Measurements from ENCODE around the gene MED13L. TPM values are rescaled to one million over a fixed set of nuclear protein-coding genes. Genes with fewer than 3 reads are reported as not detected.

The MED13L gene
- polyA plus RNA-seq, 1 of the 3 experiments (the other 2 are of a cell fraction): 17.1 TPM

- ChIA-PET POLR2A (no interaction called here), CTCF (interaction anchor here (1.3 kb wide), 1 partner anchor 20 kb away, joined by 3 read pairs; no protein-coding TSS in a partner anchor)
- no peak for DNase-seq
- no peaks in the 10 kb centered on the region for H3K27me3 ChIP-seq (ENCODE audit: insufficient read depth)
- H3K9me3 ChIP-seq: no peaks in the 10 kb centered on the region
- H3K4me3 ChIP-seq (ENCODE audit: low read depth in 2 of 2, low read length in 1 of 2): no peak overlapping the region
- H3K79me2 ChIP-seq (ENCODE audit: insufficient read depth): no peaks in the 10 kb centered on the region
- no peaks in the 10 kb centered on the region for H3K36me3 ChIP-seq (replicated peaks in 1 of 2; ENCODE audit: control insufficient read depth in 1 of 2, insufficient read depth in 2 of 2, low read length in 1 of 2)
- H3K4me2 ChIP-seq: no peak overlapping the region
- H3F3A ChIP-seq (replicated peaks; ENCODE audit: insufficient read depth): no peaks in the 10 kb centered on the region
- no peaks in the 10 kb centered on the region; a peak in 1 of 4 replicates for H3K4me1 ChIP-seq (ENCODE audit: control insufficient read depth in 1 of 2, insufficient read depth in 2 of 2, low read depth in 1 of 2, low read length in 1 of 2)
- no peak overlapping the region for H2AFZ ChIP-seq (ENCODE audit: low read depth)
- no peak overlapping the region for H3K27ac ChIP-seq (ENCODE audit: low read depth in 2 of 2, low read length in 1 of 2)
- 92% methylated on average over 2 of the region's 2 CpGs for WGBS (ENCODE audit: low lambda C conversion rate)
- H4K20me1 ChIP-seq (ENCODE audit: insufficient read depth): no peaks in the 10 kb centered on the region
- no peak overlapping the region for H3K9ac ChIP-seq
- TF ChIP-seq FOXJ3 (CRISPR knock-in tag; IDR thresholded peaks at IDR 0.05) (no peak), NFIC (IDR thresholded peaks at IDR 0.05; ENCODE audit: borderline replicate concordance) (no peak), RFX5 (IDR thresholded peaks at IDR 0.05; ENCODE audit: low read length) (no peak), YY1 (IDR thresholded peaks at IDR 0.05; ENCODE audit: low read depth) (no peak), USF1 (IDR thresholded peaks at IDR 0.05; ENCODE audit: borderline replicate concordance, low read depth) (no peak), SIN3A (IDR thresholded peaks at IDR 0.05; ENCODE audit: borderline replicate concordance, low read depth, low read length) (no peak), MEF2A (IDR thresholded peaks at IDR 0.05; ENCODE audit: borderline replicate concordance, low read depth) (no peak), FOXM1 (IDR thresholded peaks at IDR 0.05; ENCODE audit: low read depth) (no peak), CTCF (IDR thresholded peaks at IDR 0.05) (no peak), TAF1 (IDR thresholded peaks at IDR 0.05; ENCODE audit: borderline replicate concordance, low read depth, low read length) (no peak), ELF1 (IDR thresholded peaks at IDR 0.05) (no peak), RXRA (IDR thresholded peaks at IDR 0.05; ENCODE audit: borderline replicate concordance, low read depth) (no peak), NRF1 (IDR thresholded peaks at IDR 0.05; ENCODE audit: low read depth, low read length) (no peak), FOSL2 (IDR thresholded peaks at IDR 0.05; ENCODE audit: borderline replicate concordance, low read depth) (no peak), TEAD4 (IDR thresholded peaks at IDR 0.05; ENCODE audit: borderline replicate concordance, insufficient read depth) (no peak), GATA2 (CRISPR knock-in tag; IDR thresholded peaks at IDR 0.05) (no peak), REST (IDR thresholded peaks at IDR 0.05; ENCODE audit: low read depth, low read length) (no peak)
- TF ChIP-seq, protein P1, sequence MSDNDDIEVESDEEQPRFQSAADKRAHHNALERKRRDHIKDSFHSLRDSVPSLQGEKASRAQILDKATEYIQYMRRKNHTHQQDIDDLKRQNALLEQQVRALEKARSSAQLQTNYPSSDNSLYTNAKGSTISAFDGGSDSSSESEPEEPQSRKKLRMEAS (IDR thresholded peaks at IDR 0.05; ENCODE audit: low read depth): no peak
- TF ChIP-seq, protein P2, sequence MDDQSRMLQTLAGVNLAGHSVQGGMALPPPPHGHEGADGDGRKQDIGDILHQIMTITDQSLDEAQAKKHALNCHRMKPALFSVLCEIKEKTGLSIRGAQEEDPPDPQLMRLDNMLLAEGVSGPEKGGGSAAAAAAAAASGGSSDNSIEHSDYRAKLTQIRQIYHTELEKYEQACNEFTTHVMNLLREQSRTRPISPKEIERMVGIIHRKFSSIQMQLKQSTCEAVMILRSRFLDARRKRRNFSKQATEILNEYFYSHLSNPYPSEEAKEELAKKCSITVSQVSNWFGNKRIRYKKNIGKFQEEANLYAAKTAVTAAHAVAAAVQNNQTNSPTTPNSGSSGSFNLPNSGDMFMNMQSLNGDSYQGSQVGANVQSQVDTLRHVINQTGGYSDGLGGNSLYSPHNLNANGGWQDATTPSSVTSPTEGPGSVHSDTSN (IDR thresholded peaks at IDR 0.05): no peak
- no peaks in the 10 kb centered on the region for H3K9me2 ChIP-seq
Observed at GRCh38 chr12:116298578-116298977, 21.1 kb upstream of the MED13L start.

All from SK-N-SH (cell line).